IPS DF 6.9 (cell line): ENCODE data around the gene KIAA0513.
A peak's percentile ranks its signal among the peaks of the same experiment; 100 is the strongest.

Experiments used
- DNase-seq: peaks from one replicate; pipeline ENCODE4 v3.0.0-alpha.2; 2013; ENCODE audit warnings: low read depth, low spot score
- H3K27ac ChIP-seq: one replicate; pipeline ENCODE4 v1.5.1; 2013; ENCODE audit warnings: low read length, control low read depth
- H3K27me3 ChIP-seq: 2 replicates; pipeline ENCODE4 v1.6.1; 2013; ENCODE audit warnings: mild to moderate bottlenecking, low read length; ENCODE audit not compliant: control insufficient read depth, insufficient read depth
- H3K36me3 ChIP-seq: 2 replicates; pipeline ENCODE4 v1.6.1; 2013; ENCODE audit warnings: low read length; ENCODE audit not compliant: control insufficient read depth, insufficient read depth
- H3K4me1 ChIP-seq: 2 replicates; pipeline ENCODE4 v1.6.1; 2013; ENCODE audit warnings: low read length; ENCODE audit not compliant: control insufficient read depth, insufficient read depth
- H3K4me3 ChIP-seq: 2 replicates; pipeline ENCODE4 v1.5.1; 2013; ENCODE audit warnings: mild to moderate bottlenecking, low read length
- H3K9me3 ChIP-seq: 2 replicates; pipeline ENCODE4 v1.6.1; 2013; ENCODE audit warnings: low read length, inconsistent platforms; ENCODE audit not compliant: control insufficient read depth, insufficient read depth
- whole genome bisulfite sequencing: extraction: QIAGEN DNeasy Blood & Tissue Kit; methylation state at CpG from one replicate; pipeline ENCODE4 v1.1.7; 2013; ENCODE audit warnings: mixed read lengths, missing lambda C conversion rate; ENCODE audit not compliant: insufficient read length, insufficient coverage; 5-methylcytosine and 5-hydroxymethylcytosine counted together

KIAA0513 gene

GRCh38 chr16:85081038-85081437 is 53.4 kb downstream of the KIAA0513 start:
- Histone ChIP-seq H3K4me1 (peaks cover 10% of the 10 kb centered on the region), H3K9me3 (no peaks in the 10 kb centered on the region), H3K27me3 (peaks cover 24% of the 10 kb centered on the region; the same call in 1 of the 2 replicates), H3K27ac (no peak overlapping the region), H3K4me3 (no peak overlapping the region), H3K36me3 (no peaks in the 10 kb centered on the region)
- DNase-seq, result no peak
- no CpG with 5 or more reads among the region's 9 CpGs for WGBS

GRCh38 chr16:85081765-85082164 is 54.2 kb downstream of the KIAA0513 start:
- DNase-seq, result no peak
- H3K9me3 ChIP-seq, result no peaks in the 10 kb centered on the region
- no peaks in the 10 kb centered on the region for H3K36me3 ChIP-seq
- no peak overlapping the region for H3K27ac ChIP-seq
- peaks cover 10% of the 10 kb centered on the region for H3K4me1 ChIP-seq
- WGBS, result no CpG with 5 or more reads among the region's 15 CpGs
- H3K27me3 ChIP-seq, result peaks cover 24% of the 10 kb centered on the region; the same call in 1 of the 2 replicates
- H3K4me3 ChIP-seq, result no peak overlapping the region

- H3K27me3 ChIP-seq, result peaks cover 24% of the 10 kb centered on the region; the same call in 1 of the 2 replicates
- WGBS, result no CpG with 5 or more reads among the region's 33 CpGs
- H3K9me3 ChIP-seq, result no peaks in the 10 kb centered on the region
- no peak overlapping the region for H3K4me3 ChIP-seq
- DNase-seq, result no peak
- H3K4me1 ChIP-seq, result peaks cover 10% of the 10 kb centered on the region
- no peak overlapping the region for H3K27ac ChIP-seq
- no peaks in the 10 kb centered on the region for H3K36me3 ChIP-seq
Observed at GRCh38 chr16:85082173-85083050, 54.8 kb downstream of the KIAA0513 start.

GRCh38 chr16:85083051-85083639 is 55.5 kb downstream of the KIAA0513 start:
- H3K27ac ChIP-seq, result no peak overlapping the region
- DNase-seq, result peak; percentile 47
- no peaks in the 10 kb centered on the region for H3K36me3 ChIP-seq
- no peak overlapping the region for H3K4me3 ChIP-seq
- peaks cover 24% of the 10 kb centered on the region; the same call in 1 of the 2 replicates for H3K27me3 ChIP-seq
- no peaks in the 10 kb centered on the region for H3K9me3 ChIP-seq
- WGBS, result no CpG with 5 or more reads among the region's 13 CpGs
- H3K4me1 ChIP-seq, result peaks cover 10% of the 10 kb centered on the region

- Histone ChIP-seq H3K9me3 (no peaks in the 10 kb centered on the region), H3K4me3 (no peak overlapping the region), H3K36me3 (no peaks in the 10 kb centered on the region), H3K27ac (no peak overlapping the region), H3K27me3 (peaks cover 24% of the 10 kb centered on the region; the same call in 1 of the 2 replicates), H3K4me1 (peaks cover 10% of the 10 kb centered on the region)
- DNase-seq, result no peak
- WGBS, result no CpG with 5 or more reads among the region's 16 CpGs
Observed at GRCh38 chr16:85084841-85085510, 57.4 kb downstream of the KIAA0513 start.

- H3K27me3 ChIP-seq, result peaks cover 24% of the 10 kb centered on the region; the same call in 1 of the 2 replicates
- H3K4me1 ChIP-seq, result peaks cover 10% of the 10 kb centered on the region
- no peak for DNase-seq
- H3K4me3 ChIP-seq, result no peak overlapping the region
- no peak overlapping the region for H3K27ac ChIP-seq
- WGBS, result no CpG with 5 or more reads among the region's 17 CpGs
- 0 out of 2 replicates have a peak, but pooled peaks cover 2% of the 10 kb centered on the region for H3K36me3 ChIP-seq
- H3K9me3 ChIP-seq, result no peaks in the 10 kb centered on the region
Observed at GRCh38 chr16:85085721-85086120, 58.1 kb downstream of the KIAA0513 start.

- no peaks in the 10 kb centered on the region for H3K9me3 ChIP-seq
- DNase-seq, result peak; percentile 47
- no peak overlapping the region for H3K27ac ChIP-seq
- 0 out of 2 replicates have a peak, but pooled peaks cover 2% of the 10 kb centered on the region for H3K36me3 ChIP-seq
- no CpG with 5 or more reads among the region's 37 CpGs for WGBS
- peaks cover 8% of the 10 kb centered on the region for H3K4me1 ChIP-seq
- H3K4me3 ChIP-seq, result no peak overlapping the region
- peaks cover 20% of the 10 kb centered on the region; the same call in 1 of the 2 replicates for H3K27me3 ChIP-seq
Observed at GRCh38 chr16:85086347-85087291, 59.0 kb downstream of the KIAA0513 start.

GRCh38 chr16:85087899-85088569 is 60.4 kb downstream of the KIAA0513 start:
- no peak for DNase-seq
- H3K27me3 ChIP-seq, result peaks cover 9% of the 10 kb centered on the region; the same call in 1 of the 2 replicates
- no CpG with 5 or more reads among the region's 21 CpGs for WGBS
- no peaks in the 10 kb centered on the region for H3K9me3 ChIP-seq
- no peak overlapping the region for H3K4me3 ChIP-seq
- 0 out of 2 replicates have a peak, but pooled peaks cover 2% of the 10 kb centered on the region for H3K36me3 ChIP-seq
- no peak overlapping the region for H3K27ac ChIP-seq
- H3K4me1 ChIP-seq, result peaks cover 4% of the 10 kb centered on the region

- H3K27ac ChIP-seq, result no peak overlapping the region
- H3K4me3 ChIP-seq, result no peak overlapping the region
- H3K4me1 ChIP-seq, result peaks cover under 1% of the 10 kb centered on the region
- H3K27me3 ChIP-seq, result peaks cover 9% of the 10 kb centered on the region; the same call in 1 of the 2 replicates
- 0 out of 2 replicates have a peak, but pooled peaks cover 2% of the 10 kb centered on the region for H3K36me3 ChIP-seq
- WGBS, result no CpG with 5 or more reads among the region's 31 CpGs
- no peak for DNase-seq
- no peaks in the 10 kb centered on the region for H3K9me3 ChIP-seq
Observed at GRCh38 chr16:85088570-85089199, 61.1 kb downstream of the KIAA0513 start.
